ENCODE measurements around the gene ADAMTSL2.

DNA sequence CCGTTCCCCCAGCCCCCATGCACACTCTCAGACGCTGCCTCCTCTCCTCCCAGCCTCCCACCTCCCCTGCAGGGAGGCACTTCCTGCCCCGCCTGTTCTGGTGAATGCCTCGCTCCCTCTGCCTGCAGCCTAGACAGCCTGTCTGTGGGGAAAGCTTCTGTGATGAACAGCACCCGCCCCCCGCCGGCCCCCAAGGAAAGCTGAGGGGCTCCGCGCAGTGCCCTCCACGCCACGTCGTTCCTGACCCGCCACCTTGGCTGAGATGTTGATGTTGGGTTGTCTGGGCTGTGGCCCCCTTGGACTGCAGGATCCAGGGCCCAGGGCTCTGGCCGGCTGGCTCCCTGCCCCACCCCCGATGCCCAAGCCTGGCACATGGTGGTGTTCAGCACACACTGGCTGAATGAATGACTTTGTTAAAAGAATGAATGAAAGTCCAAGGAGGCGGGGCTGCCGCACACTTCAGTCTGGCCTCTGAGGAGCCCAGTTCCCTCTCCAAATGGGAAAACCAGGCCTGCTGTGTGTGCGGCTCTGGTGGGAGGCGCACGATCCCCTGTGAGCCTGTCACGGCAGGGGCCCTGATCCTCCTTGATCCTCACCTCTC is 7.7 kb upstream of the ADAMTSL2 start:
- no peak for TF ChIP-seq CTCF (IDR thresholded peaks at IDR 0.05 in 8 of 11, conservative IDR thresholded peaks at IDR 0.05 in 3 of 11)
- no peak for TF ChIP-seq POLR2A (IDR thresholded peaks at IDR 0.05)

Data from spleen (tissue), 7 donors.